Erythroblast (primary cell): Measurements from ENCODE around the gene SLC35D3.

ENCODE experiments used
- GATA1 ChIP-seq: IDR thresholded peaks from 2 replicates; pipeline ENCODE4 v1.6.1; 2011; ENCODE audit warnings: low read depth, mild to moderate bottlenecking, control low read depth, low read length, moderate library complexity
- POLR2A ChIP-seq: IDR thresholded peaks from 2 replicates; pipeline ENCODE4 v1.6.1; 2011; ENCODE audit warnings: mild to moderate bottlenecking, low read length

GRCh38 chr6:136923116-136923953 is 1.2 kb downstream of the SLC35D3 start:
- no peak for TF ChIP-seq POLR2A
- no peak for TF ChIP-seq GATA1
